Measurements from ENCODE around the gene GNG12. TPM values are rescaled to one million over a fixed set of nuclear protein-coding genes. Genes with fewer than 3 reads are reported as not detected.
A peak's percentile ranks its signal among the peaks of the same experiment; 100 is the strongest.

Gene GNG12
- polyA plus RNA-seq, 1 donor (not counting 4 experiments of a cell fraction or from before 2014, with no cell fraction given) = 208 TPM

DNA sequence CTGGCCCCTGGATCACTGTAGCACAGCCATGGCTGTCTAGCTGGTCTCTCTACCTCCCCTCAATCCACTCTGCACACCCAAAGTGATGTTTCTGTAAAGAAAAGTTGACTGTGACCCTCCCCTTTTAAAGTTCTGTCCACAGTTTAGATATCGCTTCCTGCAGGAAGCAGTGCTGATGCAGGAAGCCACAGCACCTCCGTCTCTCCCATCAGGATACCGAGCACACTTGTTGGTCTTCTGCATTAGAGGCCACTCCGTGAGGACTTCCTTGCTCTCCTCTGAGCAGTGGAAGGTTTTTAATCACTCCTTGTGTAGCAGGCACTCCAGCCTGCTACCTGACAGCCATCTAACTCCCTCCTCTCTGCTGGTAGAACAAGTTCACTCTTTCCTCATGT lies 78.7 kb downstream of the GNG12 start:
- DNase-seq (ENCODE audit: low read depth, low spot score) (no peak), FAIRE-seq (no peak)
- Histone ChIP-seq H3K36me3 (ENCODE audit: control insufficient read depth in 2 of 2, extremely low read depth in 1 of 2, insufficient read depth in 2 of 2, low read length in 2 of 2) (peaks cover 8 to 24% of the 10 kb centered on the region in 2 experiments), H2AFZ (ENCODE audit: control insufficient read depth, low read length) (no peak overlapping the region), H3K9ac (ENCODE audit: control insufficient read depth, extremely low read depth, insufficient read depth, low read length) (peak overlapping the region; percentile 6), H3K4me2 (ENCODE audit: control insufficient read depth, extremely low read depth, insufficient read depth, low read depth, low read length) (peak overlapping the region; percentile 46), H3K9me1 (ENCODE audit: control insufficient read depth, extremely low read depth, insufficient read depth, low read length) (peaks cover 3% of the 10 kb centered on the region), H3K27me3 (ENCODE audit: control insufficient read depth, extremely low read depth, insufficient read depth, low read length) (no peaks in the 10 kb centered on the region), H3K4me3 (ENCODE audit: control insufficient read depth in 2 of 3, extremely low read depth in 1 of 3, insufficient read depth in 2 of 3, low read depth in 1 of 3, low read length in 3 of 3) (no peak overlapping the region), H3K9me3 (ENCODE audit: control insufficient read depth, low read depth, low read length) (no peaks in the 10 kb centered on the region), H3K27ac (ENCODE audit: control insufficient read depth, insufficient read depth, low read length) (peak overlapping the region; percentile 57), H3K4me1 (ENCODE audit: control insufficient read depth, extremely low read depth, insufficient read depth, low read length) (peaks cover 56% of the 10 kb centered on the region), H3K79me2 (ENCODE audit: control insufficient read depth, insufficient read depth, low read length) (peaks cover 74% of the 10 kb centered on the region), H4K20me1 (ENCODE audit: control insufficient read depth, extremely low read depth, insufficient read depth, low read length) (no peaks in the 10 kb centered on the region)
- TF ChIP-seq, protein P1, sequence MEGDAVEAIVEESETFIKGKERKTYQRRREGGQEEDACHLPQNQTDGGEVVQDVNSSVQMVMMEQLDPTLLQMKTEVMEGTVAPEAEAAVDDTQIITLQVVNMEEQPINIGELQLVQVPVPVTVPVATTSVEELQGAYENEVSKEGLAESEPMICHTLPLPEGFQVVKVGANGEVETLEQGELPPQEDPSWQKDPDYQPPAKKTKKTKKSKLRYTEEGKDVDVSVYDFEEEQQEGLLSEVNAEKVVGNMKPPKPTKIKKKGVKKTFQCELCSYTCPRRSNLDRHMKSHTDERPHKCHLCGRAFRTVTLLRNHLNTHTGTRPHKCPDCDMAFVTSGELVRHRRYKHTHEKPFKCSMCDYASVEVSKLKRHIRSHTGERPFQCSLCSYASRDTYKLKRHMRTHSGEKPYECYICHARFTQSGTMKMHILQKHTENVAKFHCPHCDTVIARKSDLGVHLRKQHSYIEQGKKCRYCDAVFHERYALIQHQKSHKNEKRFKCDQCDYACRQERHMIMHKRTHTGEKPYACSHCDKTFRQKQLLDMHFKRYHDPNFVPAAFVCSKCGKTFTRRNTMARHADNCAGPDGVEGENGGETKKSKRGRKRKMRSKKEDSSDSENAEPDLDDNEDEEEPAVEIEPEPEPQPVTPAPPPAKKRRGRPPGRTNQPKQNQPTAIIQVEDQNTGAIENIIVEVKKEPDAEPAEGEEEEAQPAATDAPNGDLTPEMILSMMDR (optimal IDR thresholded peaks at IDR 0.05 in 1 of 3, IDR thresholded peaks at IDR 0.05 in 1 of 3, conservative IDR thresholded peaks at IDR 0.05 in 1 of 3; ENCODE audit: extremely low read depth in 1 of 3, insufficient read depth in 2 of 3, low read length in 3 of 3) = no peak
- no peak for TF ChIP-seq EZH2 (IDR thresholded peaks at IDR 0.05; ENCODE audit: low read length)
- dilution Hi-C loops (cut with MboI; ENCODE audit: extremely low pct_ligation_motif_present, low sequenced_read_pairs) = no loop called here

DNA sequence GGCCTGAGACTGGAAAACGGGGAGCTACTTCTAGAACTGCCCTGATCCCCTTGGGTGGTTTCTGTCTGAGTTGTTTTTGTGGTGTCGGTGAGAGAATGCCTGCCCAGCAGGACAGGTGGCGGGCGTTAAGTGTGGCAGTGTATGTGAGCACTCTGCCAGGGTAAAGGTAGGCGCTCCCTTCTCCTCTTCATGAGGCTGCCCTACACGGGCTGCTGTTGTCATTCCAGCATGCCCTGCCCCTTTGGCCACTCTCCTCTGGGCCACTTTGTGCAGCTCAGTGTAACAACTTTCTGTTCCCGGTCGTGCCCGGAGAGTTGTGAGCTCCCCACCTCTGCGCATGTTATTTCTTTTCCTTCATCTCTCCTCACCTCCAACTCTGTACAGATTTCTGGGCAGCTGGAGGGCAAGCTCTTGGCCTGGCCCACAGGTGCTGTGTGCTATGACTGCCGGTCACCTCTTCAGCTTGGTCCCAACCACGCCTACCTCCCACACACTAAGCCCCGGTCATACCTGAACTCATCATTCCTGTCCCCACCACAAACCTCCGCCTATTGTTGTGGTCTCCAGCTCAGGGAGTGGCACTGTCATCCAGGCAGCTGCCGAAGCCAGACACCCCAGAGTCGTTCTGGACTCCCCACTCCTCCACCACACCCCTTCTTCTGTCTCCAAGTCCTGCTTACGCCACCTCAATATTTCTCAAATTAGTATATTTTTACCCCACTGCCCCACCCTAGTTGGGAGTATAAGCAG lies 79.3 kb downstream of the GNG12 start:
- H3K9ac ChIP-seq (ENCODE audit: control insufficient read depth, extremely low read depth, insufficient read depth, low read length) = peak overlapping the region; percentile 29
- no peak for FAIRE-seq
- no peak for DNase-seq (ENCODE audit: low read depth, low spot score)
- H3K4me1 ChIP-seq (ENCODE audit: control insufficient read depth, extremely low read depth, insufficient read depth, low read length) = peaks cover 62% of the 10 kb centered on the region
- H3K4me3 ChIP-seq (ENCODE audit: control insufficient read depth in 2 of 3, extremely low read depth in 1 of 3, insufficient read depth in 2 of 3, low read depth in 1 of 3, low read length in 3 of 3) = no peak overlapping the region
- dilution Hi-C loops (cut with MboI; ENCODE audit: extremely low pct_ligation_motif_present, low sequenced_read_pairs) = no loop called here
- no peaks in the 10 kb centered on the region for H3K9me3 ChIP-seq (ENCODE audit: control insufficient read depth, low read depth, low read length)
- H3K27me3 ChIP-seq (ENCODE audit: control insufficient read depth, extremely low read depth, insufficient read depth, low read length) = no peaks in the 10 kb centered on the region
- H3K9me1 ChIP-seq (ENCODE audit: control insufficient read depth, extremely low read depth, insufficient read depth, low read length) = peaks cover 3% of the 10 kb centered on the region
- no peaks in the 10 kb centered on the region for H4K20me1 ChIP-seq (ENCODE audit: control insufficient read depth, extremely low read depth, insufficient read depth, low read length)
- peak overlapping the region; percentile 46 for H3K4me2 ChIP-seq (ENCODE audit: control insufficient read depth, extremely low read depth, insufficient read depth, low read depth, low read length)
- TF ChIP-seq EZH2 (IDR thresholded peaks at IDR 0.05; ENCODE audit: low read length) = no peak
- TF ChIP-seq, protein P1 (optimal IDR thresholded peaks at IDR 0.05 in 1 of 3, IDR thresholded peaks at IDR 0.05 in 1 of 3, conservative IDR thresholded peaks at IDR 0.05 in 1 of 3; ENCODE audit: extremely low read depth in 1 of 3, insufficient read depth in 2 of 3, low read length in 3 of 3) = no peak
- H3K36me3 ChIP-seq (ENCODE audit: control insufficient read depth in 2 of 2, extremely low read depth in 1 of 2, insufficient read depth in 2 of 2, low read length in 2 of 2) = peaks cover 8 to 24% of the 10 kb centered on the region in 2 experiments
- H2AFZ ChIP-seq (ENCODE audit: control insufficient read depth, low read length) = no peak overlapping the region
- H3K27ac ChIP-seq (ENCODE audit: control insufficient read depth, insufficient read depth, low read length) = peak overlapping the region; percentile 57
- peaks cover 69% of the 10 kb centered on the region for H3K79me2 ChIP-seq (ENCODE audit: control insufficient read depth, insufficient read depth, low read length)

Measured in keratinocyte (primary cell).